Fibroblast of mammary gland (primary cell): ENCODE results near the gene STAT5A.
A peak's percentile ranks its signal among the peaks of the same experiment; 100 is the strongest.

ENCODE experiments used
- DNase-seq: peaks from one replicate; pipeline ENCODE4 v3.0.0-alpha.2; 2010; ENCODE audit warnings: low read depth
- H3K4me3 ChIP-seq: 2 replicates; pipeline ENCODE4 v1.5.1; 2011; ENCODE audit warnings: low read depth, mild to moderate bottlenecking, low read length, moderate library complexity; ENCODE audit not compliant: control insufficient read depth
- TF ChIP-seq, protein P1 (sequence below): conservative IDR thresholded peaks from 2 replicates; pipeline ENCODE4 v1.5.1; 2011; ENCODE audit warnings: low read depth, low read length, inconsistent platforms; ENCODE audit not compliant: control insufficient read depth, insufficient read depth

STAT5A gene

DNA sequence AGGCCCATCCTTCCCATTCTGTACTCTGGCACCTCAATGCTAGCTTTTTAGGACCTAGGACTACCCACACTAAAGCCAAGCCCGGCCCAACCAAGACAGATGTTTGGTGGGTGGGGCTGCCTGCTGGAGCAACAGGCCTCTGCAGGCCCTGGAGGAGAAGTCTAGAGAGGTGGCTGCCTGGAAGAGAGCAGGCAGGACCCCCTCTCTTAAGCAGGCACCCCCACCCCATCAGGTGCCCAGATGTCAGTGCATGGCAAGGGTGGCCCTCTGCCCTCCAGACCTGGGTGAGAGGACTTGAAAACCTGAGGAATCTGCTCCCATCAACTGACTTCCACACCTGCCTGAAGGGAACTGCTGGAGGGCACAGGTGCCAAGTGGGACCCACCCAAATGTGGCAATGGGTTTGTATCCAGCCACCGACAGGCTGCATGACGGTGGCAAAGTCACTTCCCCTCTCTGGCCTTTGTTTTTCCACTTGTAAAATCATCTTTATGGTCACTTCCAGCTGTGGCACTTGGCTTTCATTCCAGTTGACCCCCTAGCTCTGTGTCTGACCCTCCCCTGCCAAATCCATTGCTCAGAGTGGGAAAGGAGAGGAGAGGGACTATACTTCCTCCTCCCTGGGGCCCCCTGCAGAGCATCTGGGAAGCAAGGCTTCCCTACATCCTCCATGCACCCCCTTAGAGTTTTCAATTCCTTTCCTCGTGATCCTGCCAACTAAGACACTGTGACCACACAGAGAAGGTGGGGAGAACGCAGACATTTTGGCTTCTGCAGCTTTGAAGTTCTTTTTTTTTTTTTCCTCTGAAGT lies 1.7 kb upstream of the STAT5A start:
- TF ChIP-seq, protein P1, sequence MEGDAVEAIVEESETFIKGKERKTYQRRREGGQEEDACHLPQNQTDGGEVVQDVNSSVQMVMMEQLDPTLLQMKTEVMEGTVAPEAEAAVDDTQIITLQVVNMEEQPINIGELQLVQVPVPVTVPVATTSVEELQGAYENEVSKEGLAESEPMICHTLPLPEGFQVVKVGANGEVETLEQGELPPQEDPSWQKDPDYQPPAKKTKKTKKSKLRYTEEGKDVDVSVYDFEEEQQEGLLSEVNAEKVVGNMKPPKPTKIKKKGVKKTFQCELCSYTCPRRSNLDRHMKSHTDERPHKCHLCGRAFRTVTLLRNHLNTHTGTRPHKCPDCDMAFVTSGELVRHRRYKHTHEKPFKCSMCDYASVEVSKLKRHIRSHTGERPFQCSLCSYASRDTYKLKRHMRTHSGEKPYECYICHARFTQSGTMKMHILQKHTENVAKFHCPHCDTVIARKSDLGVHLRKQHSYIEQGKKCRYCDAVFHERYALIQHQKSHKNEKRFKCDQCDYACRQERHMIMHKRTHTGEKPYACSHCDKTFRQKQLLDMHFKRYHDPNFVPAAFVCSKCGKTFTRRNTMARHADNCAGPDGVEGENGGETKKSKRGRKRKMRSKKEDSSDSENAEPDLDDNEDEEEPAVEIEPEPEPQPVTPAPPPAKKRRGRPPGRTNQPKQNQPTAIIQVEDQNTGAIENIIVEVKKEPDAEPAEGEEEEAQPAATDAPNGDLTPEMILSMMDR: no peak
- peak; percentile 16 for DNase-seq
- no peak overlapping the region for H3K4me3 ChIP-seq

DNA sequence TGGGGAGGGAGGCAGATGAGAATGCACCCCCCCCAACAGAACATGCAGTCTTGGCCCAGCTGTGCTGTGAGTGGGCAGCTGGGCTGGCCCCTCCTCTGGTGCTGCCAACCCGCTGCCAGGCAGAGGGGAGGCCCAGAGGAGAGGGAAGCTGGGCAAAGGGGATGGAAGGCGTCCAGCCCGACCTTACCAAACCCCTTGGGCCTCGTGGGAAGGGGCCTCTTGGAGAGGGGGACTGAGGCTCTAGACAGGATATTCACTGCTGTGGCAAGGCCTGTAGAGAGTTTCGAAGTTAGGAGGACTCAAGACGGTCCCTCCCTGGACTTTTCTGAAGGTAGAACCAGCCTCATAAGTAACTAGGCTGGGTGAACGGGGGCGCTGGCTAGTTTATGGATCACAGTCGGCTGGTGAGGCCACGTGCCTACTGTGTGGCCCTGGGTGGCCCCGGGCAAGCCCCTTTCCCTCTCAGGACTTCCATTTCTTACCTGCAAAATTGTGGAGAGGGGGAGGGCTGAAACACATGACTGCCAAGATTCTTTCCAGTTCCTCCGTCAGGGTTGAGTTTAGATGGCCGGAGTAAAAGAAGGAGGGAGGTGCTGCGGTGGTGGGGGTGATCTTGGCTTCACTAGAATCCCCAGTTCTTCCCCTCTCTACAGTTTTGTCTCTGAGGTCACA lies 857 bp upstream of the STAT5A start:
- H3K4me3 ChIP-seq: peak overlapping the region; percentile 44
- TF ChIP-seq, protein P1: no peak
- peak; percentile 31 for DNase-seq

DNA sequence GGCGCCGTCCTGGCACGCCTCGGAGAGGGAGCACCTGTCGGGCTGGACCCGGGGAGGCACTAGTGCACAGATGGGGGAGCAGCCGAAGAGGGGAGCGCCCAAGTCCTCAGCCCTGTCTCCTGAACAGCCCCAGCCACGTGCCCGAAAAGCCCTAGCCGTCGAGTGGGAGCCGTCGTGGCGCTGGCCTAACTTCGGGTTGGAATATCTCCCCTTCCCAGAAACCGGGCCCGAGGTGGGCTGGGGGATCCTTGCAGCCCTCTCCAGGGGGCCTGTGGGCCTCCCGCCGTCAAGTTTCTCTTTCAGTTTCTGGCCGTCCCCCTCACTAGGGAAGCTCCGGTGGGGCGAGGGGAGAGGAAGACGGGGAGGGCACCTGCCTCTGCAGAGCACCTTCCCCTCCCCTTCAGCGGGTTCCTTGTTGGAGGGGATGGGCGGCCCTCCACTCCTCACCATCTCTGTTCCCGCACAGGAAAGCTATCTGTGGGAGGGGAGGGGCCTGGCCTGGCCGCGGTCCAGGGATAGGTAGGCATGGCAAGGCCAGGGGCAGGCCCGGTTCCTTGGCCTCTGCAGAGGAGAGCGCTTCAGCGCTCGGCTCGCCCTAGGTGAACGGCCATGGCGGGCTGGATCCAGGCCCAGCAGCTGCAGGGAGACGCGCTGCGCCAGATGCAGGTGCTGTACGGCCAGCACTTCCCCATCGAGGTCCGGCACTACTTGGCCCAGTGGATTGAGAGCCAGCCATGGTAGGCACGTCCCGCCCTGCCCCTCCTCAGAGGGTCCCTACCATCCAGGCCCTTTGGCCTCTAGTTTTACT lies 709 bp downstream of the STAT5A start:
- no peak for DNase-seq
- peak overlapping the region; percentile 15 for H3K4me3 ChIP-seq
- TF ChIP-seq, protein P1: no peak

DNA sequence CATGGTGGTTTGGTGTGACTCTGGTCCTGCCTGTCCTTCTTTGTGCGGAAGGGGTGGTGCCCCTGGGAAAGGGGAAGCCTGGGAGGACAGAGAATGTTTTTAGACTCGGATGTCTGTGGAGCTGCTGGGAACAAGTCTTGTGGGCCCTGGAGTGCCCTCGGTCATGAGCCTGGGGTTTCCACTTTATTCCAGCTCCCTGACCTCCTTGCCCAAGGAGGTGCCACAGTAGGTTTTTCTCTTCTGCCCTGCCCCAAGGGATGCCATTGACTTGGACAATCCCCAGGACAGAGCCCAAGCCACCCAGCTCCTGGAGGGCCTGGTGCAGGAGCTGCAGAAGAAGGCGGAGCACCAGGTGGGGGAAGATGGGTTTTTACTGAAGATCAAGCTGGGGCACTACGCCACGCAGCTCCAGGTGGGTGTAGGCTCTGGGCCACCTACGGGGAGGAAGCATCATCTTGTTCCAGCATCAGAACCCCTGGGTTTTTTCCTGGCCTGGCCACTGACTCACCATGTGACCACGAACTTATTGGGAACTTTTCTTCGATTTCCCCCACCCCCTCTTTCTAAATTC lies 1.4 kb downstream of the STAT5A start:
- TF ChIP-seq, protein P1: no peak
- DNase-seq: no peak
- no peak overlapping the region for H3K4me3 ChIP-seq

DNA sequence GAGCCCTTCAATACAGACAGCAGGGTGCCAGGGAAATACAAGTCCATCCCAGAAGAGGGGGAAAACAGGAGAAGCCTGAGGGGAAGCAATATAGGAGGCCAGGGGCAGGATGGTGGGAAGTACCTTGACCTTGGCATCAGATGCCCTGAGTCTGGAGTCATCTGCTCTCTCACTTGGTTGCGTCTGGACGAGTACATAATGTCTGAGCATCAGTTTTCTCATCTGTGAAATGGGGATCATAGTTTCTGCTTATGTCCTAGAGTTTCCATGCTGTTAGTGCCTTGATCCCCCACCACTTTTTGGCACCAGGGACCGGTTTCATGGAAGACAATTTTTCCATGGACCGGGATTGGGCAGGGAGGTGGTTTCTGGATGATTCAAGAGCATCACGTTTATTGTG lies 2.3 kb downstream of the STAT5A start:
- DNase-seq: no peak
- H3K4me3 ChIP-seq: no peak overlapping the region
- TF ChIP-seq, protein P1: no peak

DNA sequence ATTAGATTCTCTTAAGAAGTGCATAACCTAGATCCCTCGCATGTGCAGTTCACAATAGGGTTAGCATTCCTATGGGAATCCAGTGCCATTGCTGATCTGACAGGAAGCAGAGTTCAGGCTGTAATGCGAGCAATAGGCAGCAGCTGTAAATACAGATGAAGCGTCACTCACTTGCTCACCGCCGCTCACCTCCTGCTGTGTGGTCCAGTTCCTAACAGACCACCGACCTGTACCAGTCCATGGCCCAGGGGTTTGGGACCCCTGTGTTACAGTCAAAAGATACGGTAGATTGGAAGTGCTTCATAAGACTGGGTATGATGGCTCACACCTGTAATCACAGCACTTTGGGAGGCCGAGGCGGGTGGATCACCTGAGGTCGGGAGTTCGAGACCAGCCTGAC lies 2.8 kb downstream of the STAT5A start:
- no peak for DNase-seq
- TF ChIP-seq, protein P1: no peak

More for the DNA sequence above, 2.8 kb downstream of the STAT5A start:
- no peak overlapping the region for H3K4me3 ChIP-seq
